Mucosa of stomach (tissue), 1 donor: ENCODE results near the gene FZR1.
"Not testable (repeated sequence)": the region's sequence is repeated elsewhere in the genome, so short reads cannot be mapped to it uniquely, and the experiment has no call there.

Experiments
- H3K27me3 ChIP-seq: one replicate; pipeline ENCODE4 v1.7.0; 2013; ENCODE audit warnings: mild to moderate bottlenecking, low read length; ENCODE audit not compliant: control insufficient read depth, insufficient read depth
- H3K36me3 ChIP-seq: one replicate; pipeline ENCODE4 v1.7.0; 2013; ENCODE audit warnings: low read length; ENCODE audit not compliant: control insufficient read depth, insufficient read depth
- H3K4me1 ChIP-seq: one replicate; pipeline ENCODE4 v1.7.0; 2013; ENCODE audit warnings: mild to moderate bottlenecking, low read length; ENCODE audit not compliant: control insufficient read depth, insufficient read depth
- H3K4me3 ChIP-seq: one replicate; pipeline ENCODE4 v1.7.0; 2013; ENCODE audit warnings: low read length
- H3K9ac ChIP-seq: one replicate; pipeline ENCODE4 v1.7.0; 2013; ENCODE audit warnings: mild to moderate bottlenecking, low read length, moderate library complexity
- H3K9me3 ChIP-seq: one replicate; pipeline ENCODE4 v1.7.0; 2013; ENCODE audit warnings: mild to moderate bottlenecking, low read length, moderate library complexity; ENCODE audit not compliant: control insufficient read depth
- donor health status: Pancreatic carcinoma.

Gene FZR1

GRCh38 chr19:3524078-3524842 lies 18.1 kb downstream of the FZR1 start:
- Histone ChIP-seq H3K36me3 (peaks cover 10% of the 10 kb centered on the region), H3K9ac (no peak overlapping the region), H3K4me1 (peaks cover 9% of the 10 kb centered on the region), H3K27me3 (no peaks in the 10 kb centered on the region), H3K9me3 (no peaks in the 10 kb centered on the region), H3K4me3 (no peak overlapping the region)

- no peaks in the 10 kb centered on the region for H3K27me3 ChIP-seq
- no peak overlapping the region for H3K9ac ChIP-seq
- peaks cover 10% of the 10 kb centered on the region for H3K36me3 ChIP-seq
- H3K4me1 ChIP-seq = peaks cover 9% of the 10 kb centered on the region
- no peak overlapping the region for H3K4me3 ChIP-seq
- H3K9me3 ChIP-seq = no peaks in the 10 kb centered on the region
Observed at GRCh38 chr19:3524904-3525451, 18.9 kb downstream of the FZR1 start.

- Histone ChIP-seq H3K4me1 (no peaks in the 10 kb centered on the region), H3K9me3 (no peaks in the 10 kb centered on the region), H3K9ac (no peak overlapping the region), H3K27me3 (no peaks in the 10 kb centered on the region), H3K36me3 (peaks cover 10% of the 10 kb centered on the region), H3K4me3 (no peak overlapping the region)
Observed at GRCh38 chr19:3526507-3527237, 20.6 kb downstream of the FZR1 start.

- Histone ChIP-seq H3K4me1 (no peaks in the 10 kb centered on the region), H3K9ac (no peak overlapping the region), H3K9me3 (no peaks in the 10 kb centered on the region), H3K4me3 (no peak overlapping the region), H3K27me3 (no peaks in the 10 kb centered on the region), H3K36me3 (peaks cover 10% of the 10 kb centered on the region)
Observed at GRCh38 chr19:3527238-3527910, 21.3 kb downstream of the FZR1 start.

DNA sequence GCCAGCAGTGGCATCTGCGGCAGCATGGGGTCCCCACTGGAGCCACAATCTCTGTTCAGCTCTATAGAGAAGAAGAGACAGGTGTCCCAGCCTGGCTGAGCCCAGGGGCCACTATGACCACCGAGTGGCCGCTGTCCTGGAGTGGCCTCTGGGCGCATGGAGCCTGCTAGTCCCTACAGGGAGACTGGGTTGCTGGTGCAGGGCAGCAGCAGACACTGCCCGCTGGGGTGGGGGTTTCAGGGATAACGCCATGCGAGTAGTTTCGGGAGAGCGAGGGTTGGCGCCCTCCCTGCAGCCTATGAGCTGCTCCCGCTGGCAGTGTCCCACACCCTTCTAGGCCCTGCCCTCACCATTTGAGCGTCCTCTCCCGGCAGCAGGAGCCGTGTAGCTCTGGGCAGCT lies 22.0 kb downstream of the FZR1 start:
- no peaks in the 10 kb centered on the region for H3K27me3 ChIP-seq
- H3K4me3 ChIP-seq = no peak overlapping the region
- H3K4me1 ChIP-seq = no peaks in the 10 kb centered on the region
- no peaks in the 10 kb centered on the region for H3K9me3 ChIP-seq
- peaks cover 10% of the 10 kb centered on the region for H3K36me3 ChIP-seq
- no peak overlapping the region for H3K9ac ChIP-seq

DNA sequence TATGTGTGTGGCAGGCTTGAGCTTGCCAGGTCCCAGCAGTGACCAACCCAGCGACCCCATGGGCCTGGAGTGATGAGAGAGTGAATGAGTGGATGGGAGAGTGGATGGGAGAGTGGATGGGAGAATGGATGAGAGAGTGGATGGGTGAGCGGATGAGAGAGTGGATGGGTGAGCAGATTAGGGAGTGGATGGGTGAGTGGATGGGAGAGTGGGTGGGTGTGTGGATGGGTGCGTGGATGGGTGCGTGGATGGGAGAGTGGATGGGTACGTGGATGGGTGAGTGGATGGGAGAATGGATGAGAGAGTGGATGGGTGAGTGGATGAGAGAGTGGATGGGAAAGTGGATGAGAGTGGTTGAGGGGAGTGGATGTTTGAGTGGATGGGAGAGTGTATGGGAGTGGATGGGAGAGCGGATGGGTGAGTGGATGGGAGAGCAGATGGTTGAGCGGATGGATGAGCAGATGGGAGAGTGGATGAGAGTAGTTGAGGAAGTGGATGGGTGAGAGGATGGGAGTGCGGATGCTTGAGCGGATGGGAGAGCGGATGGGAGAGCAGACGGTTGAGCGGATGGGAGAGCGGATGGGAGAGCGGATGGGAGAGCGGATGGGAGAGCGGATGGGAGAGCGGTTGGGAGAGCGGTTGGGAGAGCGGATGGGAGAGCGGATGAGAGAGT lies 22.6 kb downstream of the FZR1 start:
- Histone ChIP-seq H3K4me1 (no peaks in the 10 kb centered on the region), H3K36me3 (peaks cover 10% of the 10 kb centered on the region), H3K9ac (no peak overlapping the region), H3K9me3 (no peaks in the 10 kb centered on the region), H3K27me3 (no peaks in the 10 kb centered on the region), H3K4me3 (no peak overlapping the region)

GRCh38 chr19:3529299-3529698 lies 23.2 kb downstream of the FZR1 start:
- not testable (repeated sequence) for H3K27me3 ChIP-seq, H3K9ac ChIP-seq, H3K9me3 ChIP-seq, H3K4me1 ChIP-seq, H3K4me3 ChIP-seq, H3K36me3 ChIP-seq

GRCh38 chr19:3530389-3530788 lies 24.3 kb downstream of the FZR1 start:
- Histone ChIP-seq H3K27me3 (no peaks in the 10 kb centered on the region), H3K36me3 (peaks cover 14% of the 10 kb centered on the region), H3K9ac (no peak overlapping the region), H3K4me1 (no peaks in the 10 kb centered on the region), H3K4me3 (no peak overlapping the region), H3K9me3 (no peaks in the 10 kb centered on the region)

GRCh38 chr19:3531716-3532115 lies 25.6 kb downstream of the FZR1 start:
- Histone ChIP-seq H3K4me1 (no peaks in the 10 kb centered on the region), H3K27me3 (no peaks in the 10 kb centered on the region), H3K36me3 (peaks cover 16% of the 10 kb centered on the region), H3K9me3 (no peaks in the 10 kb centered on the region), H3K9ac (no peak overlapping the region), H3K4me3 (no peak overlapping the region)

- Histone ChIP-seq H3K36me3 (peaks cover 11% of the 10 kb centered on the region), H3K4me1 (no peaks in the 10 kb centered on the region), H3K27me3 (no peaks in the 10 kb centered on the region), H3K9me3 (no peaks in the 10 kb centered on the region), H3K4me3 (no peak overlapping the region), H3K9ac (no peak overlapping the region)
Observed at GRCh38 chr19:3532154-3532786, 26.2 kb downstream of the FZR1 start.

DNA sequence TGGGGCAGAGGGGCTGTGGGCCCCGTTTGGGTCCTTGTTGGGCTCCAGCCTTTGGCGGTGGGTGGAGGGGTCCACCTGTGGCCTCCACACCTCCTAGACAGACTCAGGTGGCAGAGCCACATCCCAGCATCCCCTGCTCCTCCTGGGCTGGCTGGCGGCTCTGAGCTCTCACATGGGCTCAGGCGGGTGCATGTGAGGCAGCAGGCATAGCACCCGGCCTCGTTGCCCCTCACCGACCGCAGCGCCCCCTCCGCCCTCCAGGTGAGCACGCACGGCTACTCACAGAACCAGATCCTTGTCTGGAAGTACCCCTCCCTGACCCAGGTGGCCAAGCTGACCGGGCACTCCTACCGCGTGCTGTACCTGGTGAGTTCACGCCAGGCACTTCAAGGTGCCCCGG lies 26.9 kb downstream of the FZR1 start:
- Histone ChIP-seq H3K4me1 (no peaks in the 10 kb centered on the region), H3K36me3 (peaks cover 7% of the 10 kb centered on the region), H3K9me3 (no peaks in the 10 kb centered on the region), H3K9ac (no peak overlapping the region), H3K4me3 (no peak overlapping the region), H3K27me3 (no peaks in the 10 kb centered on the region)
